H9 (cell line): ENCODE data around the gene IL31. TPM values are rescaled to one million over a fixed set of nuclear protein-coding genes. Genes with fewer than 3 reads are reported as not detected.

Source experiments
- DNase-seq: peaks from one replicate; pipeline ENCODE4 v3.0.0-alpha.2; 2017
- H2AFZ ChIP-seq: one replicate; pipeline ENCODE4 v1.6.1; 2013; ENCODE audit warnings: mild to moderate bottlenecking, low read length, control low read depth, moderate library complexity
- H2AK5ac ChIP-seq: 2 replicates; pipeline ENCODE4 v1.6.1; 2013; ENCODE audit warnings: low read length, control low read depth, mixed read lengths; ENCODE audit not compliant: insufficient read length
- H2BK120ac ChIP-seq: one replicate; pipeline ENCODE4 v1.6.1; 2013; ENCODE audit warnings: low read depth, mild to moderate bottlenecking, low read length, control low read depth, inconsistent platforms; ENCODE audit not compliant: poor library complexity, severe bottlenecking
- H2BK12ac ChIP-seq: 2 replicates; pipeline ENCODE4 v1.6.1; 2013; ENCODE audit warnings: low read length, control low read depth, mixed read lengths, low read depth; ENCODE audit not compliant: insufficient read length
- H2BK15ac ChIP-seq: 2 replicates; pipeline ENCODE4 v1.6.1; 2013; ENCODE audit warnings: low read depth, low read length, control low read depth
- H2BK20ac ChIP-seq: one replicate; pipeline ENCODE4 v1.6.1; 2013; ENCODE audit warnings: low read depth, mild to moderate bottlenecking, low read length, control low read depth, inconsistent platforms; ENCODE audit not compliant: poor library complexity, severe bottlenecking
- H2BK5ac ChIP-seq: 2 replicates; pipeline ENCODE4 v1.6.1; 2013; ENCODE audit warnings: low read length, control low read depth, mixed read lengths; ENCODE audit not compliant: insufficient read length
- H3K14ac ChIP-seq: 2 replicates; pipeline ENCODE4 v1.6.1; 2013; ENCODE audit warnings: low read length, control low read depth; ENCODE audit not compliant: insufficient read depth
- H3K18ac ChIP-seq: 2 replicates; pipeline ENCODE4 v1.6.1; 2013; ENCODE audit warnings: low read depth, mild to moderate bottlenecking, mixed read lengths, low read length, control low read depth; ENCODE audit not compliant: insufficient read length
- H3K23ac ChIP-seq: 2 replicates; pipeline ENCODE4 v1.6.1; 2013; ENCODE audit warnings: low read length, control low read depth, mixed read lengths, low read depth; ENCODE audit not compliant: insufficient read length
- H3K23me2 ChIP-seq: 2 replicates; pipeline ENCODE4 v1.6.1; 2013; ENCODE audit warnings: low read depth, mild to moderate bottlenecking, mixed read lengths, low read length, control low read depth; ENCODE audit not compliant: insufficient read length, poor library complexity, severe bottlenecking
- H3K27ac ChIP-seq: 2 replicates; pipeline ENCODE4 v1.5.1; 2013; ENCODE audit warnings: low read length, control low read depth, mixed read lengths, low read depth; ENCODE audit not compliant: insufficient read length
- H3K27me3 ChIP-seq: 2 replicates; pipeline ENCODE4 v1.6.1; 2013; ENCODE audit warnings: low read length, control low read depth, inconsistent platforms; ENCODE audit not compliant: insufficient read depth
- H3K4ac ChIP-seq: 2 replicates; pipeline ENCODE4 v1.6.1; 2013; ENCODE audit warnings: low read depth, mild to moderate bottlenecking, control low read depth, inconsistent platforms, low read length, moderate library complexity
- H3K4me1 ChIP-seq: 2 replicates; pipeline ENCODE4 v1.6.1; 2013; ENCODE audit warnings: low read length, control low read depth, inconsistent platforms; ENCODE audit not compliant: insufficient read depth
- H3K4me2 ChIP-seq: 2 replicates; pipeline ENCODE4 v1.6.1; 2013; ENCODE audit warnings: low read length, control low read depth, mixed read lengths; ENCODE audit not compliant: insufficient read length, insufficient read depth
- H3K56ac ChIP-seq: 2 replicates; pipeline ENCODE4 v1.6.1; 2013; ENCODE audit warnings: low read depth, mild to moderate bottlenecking, mixed read lengths, low read length, control low read depth; ENCODE audit not compliant: insufficient read length
- H3K79me1 ChIP-seq: 2 replicates; pipeline ENCODE4 v1.6.1; 2013; ENCODE audit warnings: low read depth, mild to moderate bottlenecking, moderate library complexity, low read length, control low read depth, inconsistent platforms; ENCODE audit not compliant: insufficient read depth, poor library complexity, severe bottlenecking
- H3K79me2 ChIP-seq: 2 replicates; pipeline ENCODE4 v1.6.1; 2013; ENCODE audit warnings: low read length, control low read depth, inconsistent platforms; ENCODE audit not compliant: insufficient read depth
- H3K9ac ChIP-seq: 2 replicates; pipeline ENCODE4 v1.6.1; 2013; ENCODE audit warnings: low read length, control low read depth, mixed read lengths; ENCODE audit not compliant: insufficient read length; ENCODE audit errors: extremely low read depth
- H3K9me3 ChIP-seq: one replicate; pipeline ENCODE4 v1.6.1; 2013; ENCODE audit warnings: low read depth, low read length, inconsistent platforms; ENCODE audit not compliant: control insufficient read depth
- H3T11ph ChIP-seq: one replicate; pipeline ENCODE4 v1.6.1; 2013; ENCODE audit warnings: mild to moderate bottlenecking, low read length, control low read depth, inconsistent platforms
- H4K20me1 ChIP-seq: one replicate; pipeline ENCODE4 v1.6.1; 2013; ENCODE audit not compliant: control insufficient read depth, insufficient read length, insufficient read depth
- H4K5ac ChIP-seq: 2 replicates; pipeline ENCODE4 v1.6.1; 2013; ENCODE audit warnings: low read depth, mild to moderate bottlenecking, mixed read lengths, low read length, control low read depth; ENCODE audit not compliant: insufficient read length
- H4K8ac ChIP-seq: replicated peaks from 2 replicates; pipeline ENCODE4 v1.6.1; 2013; ENCODE audit warnings: low read length, control low read depth, mixed read lengths, low read depth; ENCODE audit not compliant: insufficient read length
- H4K91ac ChIP-seq: 2 replicates; pipeline ENCODE4 v1.6.1; 2013; ENCODE audit warnings: low read depth, mild to moderate bottlenecking, moderate library complexity, mixed read lengths, low read length, control low read depth; ENCODE audit not compliant: insufficient read length
- H3K27ac Mint-ChIP-seq, 3 experiments: 2 replicates in 2 of 3; 3 replicates in 1 of 3; pipeline ENCODE4 v1.8.0; 2020 to 2021; ENCODE audit warnings: mixed read lengths in 3 of 3, mild to moderate bottlenecking in 1 of 3, moderate library complexity in 1 of 3
- H3K27me3 Mint-ChIP-seq: 2 replicates; pipeline ENCODE4 v1.8.0; 2021; ENCODE audit warnings: low read depth, mild to moderate bottlenecking, moderate library complexity, mixed read lengths
- H3K36me3 Mint-ChIP-seq, 3 experiments: 2 replicates in 2 of 3; 3 replicates in 1 of 3; pipeline ENCODE4 v1.8.0; 2020 to 2021; ENCODE audit warnings: low read depth in 3 of 3, mixed read lengths in 3 of 3; ENCODE audit not compliant: insufficient read depth in 1 of 3
- H3K4me1 Mint-ChIP-seq, 2 experiments: 2 replicates each; pipeline ENCODE4 v1.8.0; 2020; ENCODE audit warnings: mixed read lengths in 2 of 2
- H3K4me3 Mint-ChIP-seq, 2 experiments: 2 replicates in 1 of 2; 3 replicates in 1 of 2; pipeline ENCODE4 v1.8.0; 2020 to 2021; ENCODE audit warnings: mild to moderate bottlenecking in 2 of 2, mixed read lengths in 2 of 2, moderate library complexity in 1 of 2
- H3K9me3 Mint-ChIP-seq, 2 experiments: 2 replicates in 1 of 2; 3 replicates in 1 of 2; pipeline ENCODE4 v1.8.0; 2020; ENCODE audit warnings: mild to moderate bottlenecking in 2 of 2, mixed read lengths in 2 of 2, moderate library complexity in 1 of 2
- WGBS: extraction: QIAGEN DNeasy Blood & Tissue Kit; methylation state at CpG from one replicate; pipeline ENCODE4 v1.1.7; 2013; ENCODE audit warnings: missing lambda C conversion rate, low lambda C conversion rate, mixed read lengths; ENCODE audit not compliant: insufficient read length; ENCODE audit errors: extremely low coverage; 5-methylcytosine and 5-hydroxymethylcytosine counted together
- total RNA-seq: library from RNA; stranded (reverse); gene quantifications from 2 replicates; pipeline ENCODE4 v1.2.1, GENCODE V29; 2021
- TF ChIP-seq, protein P1 (sequence below): fragments of 200-600 bp; sonication (generic); conservative IDR thresholded peaks from 3 replicates; pipeline ENCODE4 v1.8.0; 2021; ENCODE audit warnings: antibody characterized with exemption, mild to moderate bottlenecking

The IL31 gene
- total RNA-seq, 1 experiment from 2014 or later: not detected

DNA sequence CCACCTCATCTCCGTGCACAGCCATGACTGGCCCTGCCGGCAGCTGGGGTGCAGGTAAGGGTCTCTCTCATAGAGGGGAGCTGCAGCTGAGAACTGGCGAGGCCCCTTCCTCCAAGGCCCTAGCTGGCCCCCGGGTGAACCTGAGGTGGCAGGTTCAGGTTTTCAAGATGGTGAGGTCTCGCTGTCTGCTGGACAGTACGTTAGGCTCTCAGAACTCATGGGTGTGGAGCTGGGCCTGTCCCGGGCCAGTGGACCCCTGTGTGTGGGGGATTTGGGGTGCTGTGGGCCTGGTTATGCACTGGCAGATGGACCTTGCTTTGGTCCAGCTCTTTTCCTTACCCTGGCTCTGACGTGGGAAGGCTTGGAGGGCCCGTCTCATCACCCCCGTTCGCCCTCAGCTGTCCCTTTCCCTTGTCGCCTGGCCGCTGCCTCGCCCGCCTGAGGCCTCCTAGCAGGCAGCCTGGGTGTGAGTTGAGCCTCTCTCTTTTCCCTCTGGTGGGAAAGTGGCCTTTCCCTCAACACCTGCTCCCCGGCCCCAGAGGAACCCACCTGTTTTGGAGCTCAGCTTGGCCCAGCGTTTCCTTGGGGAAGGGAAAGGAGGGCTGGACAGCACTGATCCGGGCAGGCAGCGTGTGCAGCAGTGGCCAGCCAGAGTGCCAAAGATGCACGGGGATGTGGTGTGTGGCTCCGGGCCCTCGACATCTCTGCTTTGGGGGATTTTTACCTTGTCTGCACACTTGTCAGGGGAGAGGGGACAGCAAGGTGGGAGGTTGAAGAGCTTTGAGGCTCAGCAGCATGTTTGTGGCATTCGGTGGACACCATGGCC is 28.3 kb downstream of the IL31 start:
- Histone ChIP-seq H3K23me2 (no peaks in the 10 kb centered on the region), H3K4ac (no peak overlapping the region), H3K18ac (no peak overlapping the region), H3K27me3 (no peaks in the 10 kb centered on the region), H3K79me2 (no peaks in the 10 kb centered on the region), H4K5ac (no peak overlapping the region), H2AFZ (no peak overlapping the region), H2BK5ac (no peak overlapping the region), H3K9me3 (peaks cover 24% of the 10 kb centered on the region), H3K27ac (no peak overlapping the region), H3K9ac (no peak overlapping the region), H3K79me1 (no peaks in the 10 kb centered on the region), H2BK20ac (no peak overlapping the region), H3K23ac (no peak overlapping the region), H3K14ac (no peak overlapping the region; the same call in 1 of the 2 replicates), H3K4me2 (no peak overlapping the region), H4K8ac (no peak overlapping the region), H4K20me1 (no peaks in the 10 kb centered on the region), H3K56ac (no peak overlapping the region), H2BK120ac (no peak overlapping the region), H2BK15ac (no peak overlapping the region), H4K91ac (no peak overlapping the region), H2AK5ac (no peak overlapping the region), H2BK12ac (no peak overlapping the region), H3T11ph (no peak overlapping the region), H3K4me1 (no peaks in the 10 kb centered on the region)
- Mint-ChIP-seq H3K27me3 (no peaks in the 10 kb centered on the region; the same call in 1 of the 2 replicates), H3K4me3 (no peak overlapping the region), H3K36me3 (peaks cover 34 to 35% (median 35%) of the 10 kb centered on the region in 3 experiments), H3K9me3 (peaks cover 26% of the 10 kb centered on the region in 2 experiments), H3K27ac (no peak overlapping the region), H3K4me1 (no peaks in the 10 kb centered on the region)
- DNase-seq: no peak
- no CpG with 5 or more reads among the region's 23 CpGs for WGBS
- TF ChIP-seq, protein P1, sequence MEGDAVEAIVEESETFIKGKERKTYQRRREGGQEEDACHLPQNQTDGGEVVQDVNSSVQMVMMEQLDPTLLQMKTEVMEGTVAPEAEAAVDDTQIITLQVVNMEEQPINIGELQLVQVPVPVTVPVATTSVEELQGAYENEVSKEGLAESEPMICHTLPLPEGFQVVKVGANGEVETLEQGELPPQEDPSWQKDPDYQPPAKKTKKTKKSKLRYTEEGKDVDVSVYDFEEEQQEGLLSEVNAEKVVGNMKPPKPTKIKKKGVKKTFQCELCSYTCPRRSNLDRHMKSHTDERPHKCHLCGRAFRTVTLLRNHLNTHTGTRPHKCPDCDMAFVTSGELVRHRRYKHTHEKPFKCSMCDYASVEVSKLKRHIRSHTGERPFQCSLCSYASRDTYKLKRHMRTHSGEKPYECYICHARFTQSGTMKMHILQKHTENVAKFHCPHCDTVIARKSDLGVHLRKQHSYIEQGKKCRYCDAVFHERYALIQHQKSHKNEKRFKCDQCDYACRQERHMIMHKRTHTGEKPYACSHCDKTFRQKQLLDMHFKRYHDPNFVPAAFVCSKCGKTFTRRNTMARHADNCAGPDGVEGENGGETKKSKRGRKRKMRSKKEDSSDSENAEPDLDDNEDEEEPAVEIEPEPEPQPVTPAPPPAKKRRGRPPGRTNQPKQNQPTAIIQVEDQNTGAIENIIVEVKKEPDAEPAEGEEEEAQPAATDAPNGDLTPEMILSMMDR: no peak
